ENCODE measurements around the gene TANC1.

TANC1 gene

GRCh38 chr2:159157361-159158209, 189.1 kb downstream of the TANC1 start:
- H3K4me1 Mint-ChIP-seq = peaks cover 60% of the 10 kb centered on the region

GRCh38 chr2:159160412-159160811, 192.0 kb downstream of the TANC1 start:
- no peaks in the 10 kb centered on the region for H3K27me3 Mint-ChIP-seq (ENCODE audit: low read depth)
- H3K4me1 Mint-ChIP-seq = peaks cover 57% of the 10 kb centered on the region
- H3K27ac Mint-ChIP-seq = peak overlapping the region in 1 of 3 experiments; percentile 14
- H3K4me3 Mint-ChIP-seq = no peak overlapping the region
- peaks cover 60% of the 10 kb centered on the region for H3K36me3 Mint-ChIP-seq (ENCODE audit: low read depth)
- TF ChIP-seq CTCF (IDR thresholded peaks at IDR 0.05; ENCODE audit: unreplicated experiment in 3 of 3) = no peak
- H3K9me3 Mint-ChIP-seq = no peaks in the 10 kb centered on the region

More at GRCh38 chr2:159157361-159158209, 189.1 kb downstream of the TANC1 start:
- Mint-ChIP-seq H3K36me3 (ENCODE audit: low read depth) (peaks cover 51% of the 10 kb centered on the region), H3K9me3 (no peaks in the 10 kb centered on the region), H3K27ac (peak overlapping the region in 1 of 3 experiments; percentile 70), H3K4me3 (no peak overlapping the region), H3K27me3 (ENCODE audit: low read depth) (no peaks in the 10 kb centered on the region)
- no peak for TF ChIP-seq CTCF (IDR thresholded peaks at IDR 0.05; ENCODE audit: unreplicated experiment in 3 of 3)

- H3K4me3 Mint-ChIP-seq = no peak overlapping the region
- no peak overlapping the region for H3K27ac Mint-ChIP-seq
- no peaks in the 10 kb centered on the region for H3K27me3 Mint-ChIP-seq (ENCODE audit: low read depth)
- TF ChIP-seq CTCF (IDR thresholded peaks at IDR 0.05; ENCODE audit: unreplicated experiment in 3 of 3) = no peak
- H3K9me3 Mint-ChIP-seq = no peaks in the 10 kb centered on the region
- peaks cover 54% of the 10 kb centered on the region for H3K4me1 Mint-ChIP-seq
- H3K36me3 Mint-ChIP-seq (ENCODE audit: low read depth) = peaks cover 64% of the 10 kb centered on the region
These were observed 192.5 kb downstream of the TANC1 start for GRCh38 chr2:159160954-159161353.

GRCh38 chr2:159163930-159164329, 195.5 kb downstream of the TANC1 start:
- peaks cover 32% of the 10 kb centered on the region for H3K4me1 Mint-ChIP-seq
- H3K4me3 Mint-ChIP-seq = no peak overlapping the region
- no peak for TF ChIP-seq CTCF (IDR thresholded peaks at IDR 0.05; ENCODE audit: unreplicated experiment in 3 of 3)
- H3K27me3 Mint-ChIP-seq (ENCODE audit: low read depth) = no peaks in the 10 kb centered on the region
- H3K9me3 Mint-ChIP-seq = no peaks in the 10 kb centered on the region
- H3K36me3 Mint-ChIP-seq (ENCODE audit: low read depth) = peaks cover 74% of the 10 kb centered on the region
- H3K27ac Mint-ChIP-seq = peak overlapping the region; percentile 62 to 77 (median 62)

- H3K4me3 Mint-ChIP-seq = no peak overlapping the region
- H3K27ac Mint-ChIP-seq = peak overlapping the region; percentile 62 to 83 (median 68)
These were observed 196.0 kb downstream of the TANC1 start for GRCh38 chr2:159164457-159164911.

More at GRCh38 chr2:159164457-159164911, 196.0 kb downstream of the TANC1 start:
- Mint-ChIP-seq H3K27me3 (ENCODE audit: low read depth) (no peaks in the 10 kb centered on the region), H3K4me1 (peaks cover 32% of the 10 kb centered on the region), H3K36me3 (ENCODE audit: low read depth) (peaks cover 77% of the 10 kb centered on the region), H3K9me3 (no peaks in the 10 kb centered on the region)
- no peak for TF ChIP-seq CTCF (IDR thresholded peaks at IDR 0.05; ENCODE audit: unreplicated experiment in 3 of 3)
